Cardiac muscle cell (in vitro differentiated cells and primary cell): ENCODE measurements around the gene EIF4B. TPM values are rescaled to one million over a fixed set of nuclear protein-coding genes. Genes with fewer than 3 reads are reported as not detected.
"Not testable (repeated sequence)": the region's sequence is repeated elsewhere in the genome, so short reads cannot be mapped to it uniquely, and the experiment has no call there.

ENCODE experiments used
- DNase-seq, 2 donors: peaks; one replicate each; pipeline versions ENCODE4 v3.0.0 to v3.0.0-alpha.2; 2010 to 2017; ENCODE audit warnings: low read depth in 1 of 2, low spot score in 1 of 2
- H3K27ac ChIP-seq: fragments of 200-600 bp; sonication (generic); 2 replicates; pipeline ENCODE4 v1.5.1; 2016
- H3K27me3 ChIP-seq: fragments of 200-600 bp; sonication (generic); 2 replicates; pipeline ENCODE4 v1.6.0; 2016; ENCODE audit warnings: control low read depth
- H3K36me3 ChIP-seq: fragments of 200-600 bp; sonication (generic); 2 replicates; pipeline ENCODE4 v1.5.1; 2016; ENCODE audit warnings: control low read depth
- H3K4me1 ChIP-seq: fragments of 200-600 bp; sonication (generic); 2 replicates; pipeline ENCODE4 v1.8.1; 2017; ENCODE audit warnings: low read depth, mild to moderate bottlenecking, mixed run types
- H3K4me3 ChIP-seq: fragments of 200-600 bp; sonication (generic); 2 replicates; pipeline ENCODE4 v1.5.1; 2016; ENCODE audit warnings: mild to moderate bottlenecking
- H3K9me3 ChIP-seq: fragments of 200-600 bp; sonication (generic); 2 replicates; pipeline ENCODE4 v1.5.1; 2017; ENCODE audit warnings: low read depth, mild to moderate bottlenecking, control low read depth
- CTCF ChIP-seq: IDR thresholded peaks from 2 replicates; pipeline ENCODE4 v1.5.1; 2012; ENCODE audit warnings: low read depth, mild to moderate bottlenecking, low read length
- polyA plus RNA-seq: library from polyadenylated mRNA; unstranded; fragments of >200 nt; fragmentation: Nextera tagmentation; extraction: Ambion mirVana; gene quantifications from 2 replicates; pipeline ENCODE4 v1.2.1, GENCODE V29; 2016
- total RNA-seq: library from RNA; depleted of rRNA; stranded (reverse); fragments of >200 nt; gene quantifications from 2 replicates; pipeline ENCODE4 v1.2.3, GENCODE V29; 2016

The EIF4B gene
- total and polyA plus RNA-seq, 2 experiments from 2014 or later = 50.0 to 722 TPM

GRCh38 chr12:52990206-52990605 lies 16.1 kb upstream of the EIF4B start:
- peak in 1 of 2 donors; percentile 54 for DNase-seq
- Histone ChIP-seq H3K9me3 (no peaks in the 10 kb centered on the region), H3K36me3 (no peaks in the 10 kb centered on the region), H3K27ac (no peak overlapping the region), H3K4me3 (no peak overlapping the region), H3K4me1 (no peaks in the 10 kb centered on the region), H3K27me3 (no peaks in the 10 kb centered on the region)
- no peak for TF ChIP-seq CTCF

- not testable (repeated sequence) for H3K4me1 ChIP-seq, H3K27ac ChIP-seq, H3K4me3 ChIP-seq, DNase-seq, H3K27me3 ChIP-seq, H3K9me3 ChIP-seq, H3K36me3 ChIP-seq
Observed at GRCh38 chr12:52992240-52992639, 14.0 kb upstream of the EIF4B start.

GRCh38 chr12:52992699-52993557 lies 13.3 kb upstream of the EIF4B start:
- DNase-seq = peak in 1 of 2 donors; percentile 59
- Histone ChIP-seq H3K9me3 (no peaks in the 10 kb centered on the region), H3K36me3 (no peaks in the 10 kb centered on the region), H3K4me3 (no peak overlapping the region), H3K27me3 (no peaks in the 10 kb centered on the region), H3K4me1 (no peaks in the 10 kb centered on the region), H3K27ac (no peak overlapping the region)
- no peak for TF ChIP-seq CTCF

- no peaks in the 10 kb centered on the region for H3K36me3 ChIP-seq
- DNase-seq = no peak
- no peaks in the 10 kb centered on the region for H3K9me3 ChIP-seq
- no peak for TF ChIP-seq CTCF
- no peaks in the 10 kb centered on the region for H3K4me1 ChIP-seq
- H3K27ac ChIP-seq = no peak overlapping the region
- H3K27me3 ChIP-seq = no peaks in the 10 kb centered on the region
- H3K4me3 ChIP-seq = no peak overlapping the region
Observed at GRCh38 chr12:52993558-52993869, 12.7 kb upstream of the EIF4B start.

- TF ChIP-seq CTCF = no peak
- H3K36me3 ChIP-seq = no peaks in the 10 kb centered on the region
- H3K9me3 ChIP-seq = no peaks in the 10 kb centered on the region
- no peak overlapping the region for H3K4me3 ChIP-seq
- DNase-seq = peak in 1 of 2 donors; percentile 27
- peaks cover 19% of the 10 kb centered on the region for H3K4me1 ChIP-seq
- no peaks in the 10 kb centered on the region for H3K27me3 ChIP-seq
- H3K27ac ChIP-seq = peak overlapping the region; percentile 45
Observed at GRCh38 chr12:53004178-53004577, 2.1 kb upstream of the EIF4B start.

GRCh38 chr12:53004582-53004981 lies 1.7 kb upstream of the EIF4B start:
- H3K4me1 ChIP-seq = peaks cover 19% of the 10 kb centered on the region
- TF ChIP-seq CTCF = no peak
- no peaks in the 10 kb centered on the region for H3K9me3 ChIP-seq
- H3K27ac ChIP-seq = peak overlapping the region; percentile 45
- no peak overlapping the region for H3K4me3 ChIP-seq
- H3K36me3 ChIP-seq = no peaks in the 10 kb centered on the region
- DNase-seq = peak; percentile 17 to 43
- no peaks in the 10 kb centered on the region for H3K27me3 ChIP-seq
